ENCODE results near the gene WHRN. TPM values are rescaled to one million over a fixed set of nuclear protein-coding genes. Genes with fewer than 3 reads are reported as not detected.
A peak's percentile ranks its signal among the peaks of the same experiment; 100 is the strongest.

The WHRN gene
- total RNA-seq, 4 donors from 2014 or later, result 3.0 to 15.5 (median 6.6) TPM

GRCh38 chr9:114545055-114545454 lies 39.8 kb upstream of the WHRN start:
- DNase-seq (ENCODE audit: low spot score) (no peak), ATAC-seq (ENCODE audit: low FRiP score) (no peak)
- no peak for TF ChIP-seq CTCF (IDR thresholded peaks at IDR 0.05)

GRCh38 chr9:114539701-114540380 lies 34.6 kb upstream of the WHRN start:
- no peak for ATAC-seq (ENCODE audit: low FRiP score)
- no peak for DNase-seq (ENCODE audit: low spot score)
- TF ChIP-seq CTCF (IDR thresholded peaks at IDR 0.05), result no peak

GRCh38 chr9:114538241-114538640 lies 33.0 kb upstream of the WHRN start:
- no peak for DNase-seq (ENCODE audit: low spot score)
- ATAC-seq (ENCODE audit: low FRiP score), result peak; percentile 66
- TF ChIP-seq CTCF (IDR thresholded peaks at IDR 0.05), result no peak

- peak; percentile 32 for ATAC-seq (ENCODE audit: low FRiP score)
- no peak for TF ChIP-seq CTCF (IDR thresholded peaks at IDR 0.05)
- DNase-seq (ENCODE audit: low spot score), result no peak
Observed at GRCh38 chr9:114532561-114533237, 27.4 kb upstream of the WHRN start.

- DNase-seq (ENCODE audit: low spot score) (no peak), ATAC-seq (ENCODE audit: low FRiP score) (no peak)
- no peak for TF ChIP-seq CTCF (IDR thresholded peaks at IDR 0.05)
Observed at GRCh38 chr9:114529285-114529684, 24.0 kb upstream of the WHRN start.

- no peak for ATAC-seq (ENCODE audit: low FRiP score)
Observed at GRCh38 chr9:114526807-114527206, 21.5 kb upstream of the WHRN start.

More at GRCh38 chr9:114526807-114527206, 21.5 kb upstream of the WHRN start:
- no peak for TF ChIP-seq CTCF (IDR thresholded peaks at IDR 0.05)
- DNase-seq (ENCODE audit: low spot score), result no peak
